ENCODE measurements around the gene ZDHHC4.

- no peak for TF ChIP-seq CTCF (IDR thresholded peaks at IDR 0.05)
- no peak for TF ChIP-seq POLR2A (IDR thresholded peaks at IDR 0.05)
Measured at GRCh38 chr7:6559896-6560295, 17.4 kb upstream of the ZDHHC4 start.
